Esophagus muscularis mucosa (tissue), 4 donors: ENCODE results near the gene RNF125.

Experiments
- CTCF ChIP-seq, 3 experiments: fragments of 200-600 bp in 2 of 3; fragments of 450-650 bp in 1 of 3; sonication (generic) in 2 of 3; IDR thresholded peaks; one replicate each; pipeline ENCODE4 v1.5.1; 2017 to 2019; ENCODE audit warnings: antibody characterized with exemption in 3 of 3, mild to moderate bottlenecking in 2 of 3, moderate library complexity in 1 of 3
- EP300 ChIP-seq: sonication (generic); formaldehyde crosslinking; IDR thresholded peaks from one replicate; pipeline ENCODE4 v1.6.1; 2017; ENCODE audit warnings: antibody characterized with exemption
- POLR2A ChIP-seq: fragments of 450-650 bp; IDR thresholded peaks from one replicate; pipeline ENCODE4 v1.6.1; 2017; ENCODE audit warnings: antibody characterized with exemption, moderate library complexity, mild to moderate bottlenecking, low read depth
- POLR2AphosphoS5 ChIP-seq, 2 donors: sonication (generic); formaldehyde crosslinking; IDR thresholded peaks; one replicate each; pipeline ENCODE4 v1.6.1; 2017; ENCODE audit warnings: antibody characterized with exemption in 2 of 2

GRCh38 chr18:32095900-32096229 lies 77.2 kb downstream of the RNF125 start:
- TF ChIP-seq CTCF (IDR thresholded peaks at IDR 0.05) (no peak), POLR2AphosphoS5 (IDR thresholded peaks at IDR 0.05) (no peak), POLR2A (no peak), EP300 (no peak)
